Activated CD4-positive, alpha-beta T cell treated with anti-CD3 and anti-CD28 coated beads, Interleukin-2, amount 10 ng/mL, durations not matched to agents 24 days and 14 days (primary cell): Measurements from ENCODE around the gene TBC1D10A. TPM values are rescaled to one million over a fixed set of nuclear protein-coding genes. Genes with fewer than 3 reads are reported as not detected.

Experiments used
- DNase-seq: peaks from one replicate; pipeline ENCODE4 v3.0.0; 2022
- H3K27ac Mint-ChIP-seq: one replicate; pipeline ENCODE4 v1.8.0; 2022; ENCODE audit warnings: mild to moderate bottlenecking, mixed read lengths
- H3K27me3 Mint-ChIP-seq: one replicate; pipeline ENCODE4 v1.8.0; 2022; ENCODE audit warnings: mixed read lengths
- H3K36me3 Mint-ChIP-seq: one replicate; pipeline ENCODE4 v1.8.0; 2022; ENCODE audit warnings: low read depth, mild to moderate bottlenecking, mixed read lengths
- H3K4me1 Mint-ChIP-seq: one replicate; pipeline ENCODE4 v1.8.0; 2021; ENCODE audit warnings: mixed read lengths
- H3K4me3 Mint-ChIP-seq: one replicate; pipeline ENCODE4 v1.8.0; 2022; ENCODE audit warnings: mild to moderate bottlenecking, moderate library complexity, mixed read lengths
- H3K9me3 Mint-ChIP-seq: one replicate; pipeline ENCODE4 v1.8.0; 2021; ENCODE audit warnings: mixed read lengths
- intact Hi-C: fragments of 100-400 bp; cut with micrococcal nuclease; formaldehyde crosslinking; loops from one replicate; pipeline ENCODE4 v1.15.1; 2023
- total RNA-seq: library from RNA; stranded (reverse); gene quantifications from 2 replicates; pipeline ENCODE4 v1.2.3, GENCODE V29; 2022

TBC1D10A gene
- total RNA-seq, 1 donor from 2014 or later: 18.9 TPM

- H3K9me3 Mint-ChIP-seq: no peaks in the 10 kb centered on the region
Observed at GRCh38 chr22:30336752-30337460, 10.2 kb upstream of the TBC1D10A start.

GRCh38 chr22:30335236-30335635 lies 8.5 kb upstream of the TBC1D10A start:
- no peak for DNase-seq
- H3K36me3 Mint-ChIP-seq: peaks cover 83% of the 10 kb centered on the region
- peak overlapping the region; percentile 45 for H3K4me3 Mint-ChIP-seq
- H3K4me1 Mint-ChIP-seq: peaks cover 37% of the 10 kb centered on the region
- H3K27me3 Mint-ChIP-seq: no peaks in the 10 kb centered on the region
- H3K27ac Mint-ChIP-seq: peak overlapping the region; percentile 83
- intact Hi-C loops: loop anchor here (1.0 kb wide), 1 partner anchor 10 kb away; no protein-coding TSS in a partner anchor
- H3K9me3 Mint-ChIP-seq: no peaks in the 10 kb centered on the region

More at GRCh38 chr22:30336752-30337460, 10.2 kb upstream of the TBC1D10A start:
- peaks cover 35% of the 10 kb centered on the region for H3K4me1 Mint-ChIP-seq
- intact Hi-C loops: no loop called here
- peaks cover 89% of the 10 kb centered on the region for H3K36me3 Mint-ChIP-seq
- no peaks in the 10 kb centered on the region for H3K27me3 Mint-ChIP-seq
- no peak overlapping the region for H3K27ac Mint-ChIP-seq
- no peak overlapping the region for H3K4me3 Mint-ChIP-seq
- no peak for DNase-seq

- peak overlapping the region; percentile 83 for H3K27ac Mint-ChIP-seq
- H3K27me3 Mint-ChIP-seq: no peaks in the 10 kb centered on the region
- no peak for DNase-seq
- peaks cover 37% of the 10 kb centered on the region for H3K4me1 Mint-ChIP-seq
- peak overlapping the region; percentile 45 for H3K4me3 Mint-ChIP-seq
- intact Hi-C loops: loop anchor here (1.0 kb wide), 1 partner anchor 11 kb away; no protein-coding TSS in a partner anchor
- H3K36me3 Mint-ChIP-seq: peaks cover 82% of the 10 kb centered on the region
- no peaks in the 10 kb centered on the region for H3K9me3 Mint-ChIP-seq
Observed at GRCh38 chr22:30334646-30335045, 7.9 kb upstream of the TBC1D10A start.

- peak overlapping the region; percentile 87 for H3K27ac Mint-ChIP-seq
- H3K4me1 Mint-ChIP-seq: peaks cover 37% of the 10 kb centered on the region
- no peak for DNase-seq
- intact Hi-C loops: no loop called here
- H3K9me3 Mint-ChIP-seq: no peaks in the 10 kb centered on the region
- no peaks in the 10 kb centered on the region for H3K27me3 Mint-ChIP-seq
- peaks cover 74% of the 10 kb centered on the region for H3K36me3 Mint-ChIP-seq
- H3K4me3 Mint-ChIP-seq: peak overlapping the region; percentile 34
Observed at GRCh38 chr22:30333707-30334087, 7.0 kb upstream of the TBC1D10A start.

GRCh38 chr22:30332994-30333706 lies 6.4 kb upstream of the TBC1D10A start:
- DNase-seq: no peak
- Mint-ChIP-seq H3K4me3 (peak overlapping the region; percentile 34), H3K27me3 (no peaks in the 10 kb centered on the region), H3K4me1 (peaks cover 39% of the 10 kb centered on the region), H3K9me3 (no peaks in the 10 kb centered on the region), H3K36me3 (peaks cover 70% of the 10 kb centered on the region), H3K27ac (peak overlapping the region; percentile 87)
- intact Hi-C loops: no loop called here

GRCh38 chr22:30332551-30332950 lies 5.8 kb upstream of the TBC1D10A start:
- Mint-ChIP-seq H3K9me3 (no peaks in the 10 kb centered on the region), H3K36me3 (peaks cover 65% of the 10 kb centered on the region), H3K27ac (peak overlapping the region; percentile 87), H3K27me3 (no peaks in the 10 kb centered on the region), H3K4me1 (peaks cover 42% of the 10 kb centered on the region), H3K4me3 (no peak overlapping the region)
- DNase-seq: no peak
- intact Hi-C loops: no loop called here

- intact Hi-C loops: loop anchor here (5.0 kb wide), 1 partner anchor 1061 kb away; the partner anchor contains the start of genes EWSR1 and RHBDD3
- H3K4me3 Mint-ChIP-seq: no peak overlapping the region
- no peaks in the 10 kb centered on the region for H3K9me3 Mint-ChIP-seq
- peaks cover 26% of the 10 kb centered on the region for H3K36me3 Mint-ChIP-seq
- DNase-seq: no peak
- no peaks in the 10 kb centered on the region for H3K27me3 Mint-ChIP-seq
- H3K4me1 Mint-ChIP-seq: peaks cover 54% of the 10 kb centered on the region
- no peak overlapping the region for H3K27ac Mint-ChIP-seq
Observed at GRCh38 chr22:30328466-30329049, 1.8 kb upstream of the TBC1D10A start.

GRCh38 chr22:30327864-30328345 lies 1.2 kb upstream of the TBC1D10A start:
- H3K9me3 Mint-ChIP-seq: no peaks in the 10 kb centered on the region
- peaks cover 53% of the 10 kb centered on the region for H3K4me1 Mint-ChIP-seq
- no peak for DNase-seq
- H3K27ac Mint-ChIP-seq: peak overlapping the region; percentile 84
- no peaks in the 10 kb centered on the region for H3K27me3 Mint-ChIP-seq
- H3K36me3 Mint-ChIP-seq: peaks cover 24% of the 10 kb centered on the region
- peak overlapping the region; percentile 89 for H3K4me3 Mint-ChIP-seq
- intact Hi-C loops: loop anchor here (1.0 to 5.0 kb wide), 3 partner anchors 28 to 1061 kb away; partner anchors contain the start of genes EWSR1, OSM, RHBDD3 and SF3A1

- peak overlapping the region; percentile 89 for H3K4me3 Mint-ChIP-seq
- H3K4me1 Mint-ChIP-seq: peaks cover 51% of the 10 kb centered on the region
- H3K27ac Mint-ChIP-seq: peak overlapping the region; percentile 67
- intact Hi-C loops: loop anchor here (1.0 to 5.0 kb wide), 3 partner anchors 37 to 1059 kb away; partner anchors contain the start of genes CASTOR1, EWSR1, OSM and RHBDD3
- H3K36me3 Mint-ChIP-seq: peaks cover 14% of the 10 kb centered on the region
- H3K27me3 Mint-ChIP-seq: no peaks in the 10 kb centered on the region
- no peaks in the 10 kb centered on the region for H3K9me3 Mint-ChIP-seq
- DNase-seq: peak; percentile 79
Observed at GRCh38 chr22:30326255-30326705, 461 bp downstream of the TBC1D10A start.

- peak overlapping the region; percentile 67 for H3K27ac Mint-ChIP-seq
- H3K4me1 Mint-ChIP-seq: peaks cover 50% of the 10 kb centered on the region
- H3K9me3 Mint-ChIP-seq: no peaks in the 10 kb centered on the region
- H3K4me3 Mint-ChIP-seq: peak overlapping the region; percentile 89
- H3K36me3 Mint-ChIP-seq: peaks cover 18% of the 10 kb centered on the region
- intact Hi-C loops: loop anchor here (1.0 to 5.0 kb wide), 4 partner anchors 20 to 1058 kb away; partner anchors contain the start of genes CASTOR1, EWSR1, OSM and RHBDD3
- DNase-seq: no peak
- H3K27me3 Mint-ChIP-seq: no peaks in the 10 kb centered on the region
Observed at GRCh38 chr22:30325724-30326254, 952 bp downstream of the TBC1D10A start.

GRCh38 chr22:30325065-30325720 lies 1.5 kb downstream of the TBC1D10A start:
- Mint-ChIP-seq H3K36me3 (peaks cover 18% of the 10 kb centered on the region), H3K27ac (peak overlapping the region; percentile 67), H3K4me1 (peaks cover 54% of the 10 kb centered on the region), H3K9me3 (no peaks in the 10 kb centered on the region), H3K4me3 (peak overlapping the region; percentile 89), H3K27me3 (no peaks in the 10 kb centered on the region)
- intact Hi-C loops: loop anchor here (1.0 to 5.0 kb wide), 2 partner anchors 20 to 1058 kb away; partner anchors contain the start of genes EWSR1 and RHBDD3
- no peak for DNase-seq

- Mint-ChIP-seq H3K4me1 (peaks cover 64% of the 10 kb centered on the region), H3K27ac (peak overlapping the region; percentile 67), H3K27me3 (no peaks in the 10 kb centered on the region), H3K4me3 (peak overlapping the region; percentile 89), H3K9me3 (no peaks in the 10 kb centered on the region), H3K36me3 (peaks cover 21% of the 10 kb centered on the region)
- intact Hi-C loops: loop anchor here (1.0 kb wide), 1 partner anchor 8 kb away; no protein-coding TSS in a partner anchor
- DNase-seq: peak; percentile 85
Observed at GRCh38 chr22:30324014-30324730, 2.6 kb downstream of the TBC1D10A start.
